ENCODE data around the gene NHS. TPM values are rescaled to one million over a fixed set of nuclear protein-coding genes. Genes with fewer than 3 reads are reported as not detected.

The NHS gene
- total and polyA plus RNA-seq, 7 donors, result 0.04 to 1.3 (median 0.22) TPM

DNA sequence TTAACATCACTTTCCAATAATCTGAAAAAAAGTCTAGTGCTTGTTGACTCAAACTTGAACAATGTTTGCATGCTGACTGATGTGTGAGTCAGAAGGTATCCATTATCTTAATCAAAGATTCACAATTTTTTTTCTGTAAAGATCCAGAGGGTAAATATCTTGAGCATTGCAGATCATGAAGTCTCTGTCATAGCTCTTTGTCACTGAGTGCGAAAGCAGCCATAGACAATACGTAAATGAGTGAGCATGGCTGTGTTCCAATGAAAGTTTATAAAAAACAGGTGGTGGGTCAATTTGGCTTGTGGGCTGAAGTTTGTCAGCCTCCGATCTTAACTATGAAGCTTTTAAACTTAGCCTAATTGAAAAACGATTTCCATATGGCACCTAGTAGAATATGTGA lies 37.7 kb downstream of the NHS start:
- WGBS, 3 donors, result 50 to 72% (median 57%) methylated on average over 4 of the region's 4 CpGs
- Histone ChIP-seq H3K27ac (no peak overlapping the region), H3K27me3 (ENCODE audit: insufficient read depth in 3 of 3, low read length in 2 of 3) (peaks cover 0 to 8% (median 0%) of the 10 kb centered on the region in 3 donors), H3K4me1 (no peaks in the 10 kb centered on the region), H3K36me3 (ENCODE audit: insufficient read depth in 1 of 2, low read depth in 1 of 2) (no peaks in the 10 kb centered on the region), H3K4me3 (no peak overlapping the region), H3K9me3 (no peaks in the 10 kb centered on the region)
- intact Hi-C loops (cut with DNase I), result no loop called here
- DNase-seq, result no peak
- no peak for ATAC-seq
- TF ChIP-seq, protein P1, sequence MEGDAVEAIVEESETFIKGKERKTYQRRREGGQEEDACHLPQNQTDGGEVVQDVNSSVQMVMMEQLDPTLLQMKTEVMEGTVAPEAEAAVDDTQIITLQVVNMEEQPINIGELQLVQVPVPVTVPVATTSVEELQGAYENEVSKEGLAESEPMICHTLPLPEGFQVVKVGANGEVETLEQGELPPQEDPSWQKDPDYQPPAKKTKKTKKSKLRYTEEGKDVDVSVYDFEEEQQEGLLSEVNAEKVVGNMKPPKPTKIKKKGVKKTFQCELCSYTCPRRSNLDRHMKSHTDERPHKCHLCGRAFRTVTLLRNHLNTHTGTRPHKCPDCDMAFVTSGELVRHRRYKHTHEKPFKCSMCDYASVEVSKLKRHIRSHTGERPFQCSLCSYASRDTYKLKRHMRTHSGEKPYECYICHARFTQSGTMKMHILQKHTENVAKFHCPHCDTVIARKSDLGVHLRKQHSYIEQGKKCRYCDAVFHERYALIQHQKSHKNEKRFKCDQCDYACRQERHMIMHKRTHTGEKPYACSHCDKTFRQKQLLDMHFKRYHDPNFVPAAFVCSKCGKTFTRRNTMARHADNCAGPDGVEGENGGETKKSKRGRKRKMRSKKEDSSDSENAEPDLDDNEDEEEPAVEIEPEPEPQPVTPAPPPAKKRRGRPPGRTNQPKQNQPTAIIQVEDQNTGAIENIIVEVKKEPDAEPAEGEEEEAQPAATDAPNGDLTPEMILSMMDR (IDR thresholded peaks at IDR 0.05), result no peak

DNA sequence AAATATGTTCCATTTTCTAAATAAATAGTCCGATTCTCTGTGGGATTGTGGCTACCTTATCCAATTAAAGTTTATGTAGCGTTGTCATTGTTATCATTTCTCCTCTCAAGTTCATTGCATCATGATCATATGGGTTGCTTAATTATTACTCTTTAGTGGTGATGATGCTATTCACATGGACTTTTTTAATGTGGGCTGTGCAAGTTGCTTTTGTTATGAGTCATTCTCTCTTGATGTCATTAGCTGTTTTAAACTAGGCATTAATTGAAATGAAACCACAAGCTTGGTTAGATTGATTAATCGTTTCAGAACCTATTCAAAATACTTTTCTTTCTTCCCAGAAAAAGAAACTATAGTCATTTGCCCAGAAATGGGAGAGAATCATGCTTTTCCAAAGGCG lies 38.2 kb downstream of the NHS start:
- intact Hi-C loops (cut with DNase I), result no loop called here
- Histone ChIP-seq H3K36me3 (ENCODE audit: insufficient read depth in 1 of 2, low read depth in 1 of 2) (no peaks in the 10 kb centered on the region), H3K27me3 (ENCODE audit: insufficient read depth in 3 of 3, low read length in 2 of 3) (peaks cover 0 to 8% (median 0%) of the 10 kb centered on the region in 3 donors), H3K4me3 (no peak overlapping the region), H3K4me1 (no peaks in the 10 kb centered on the region), H3K27ac (no peak overlapping the region), H3K9me3 (no peaks in the 10 kb centered on the region)
- ATAC-seq, result no peak
- DNase-seq, result no peak
- TF ChIP-seq, protein P1 (IDR thresholded peaks at IDR 0.05), result no peak
- WGBS, 3 donors, result 72 to 84% (median 81%) methylated on average over 4 of the region's 4 CpGs

DNA sequence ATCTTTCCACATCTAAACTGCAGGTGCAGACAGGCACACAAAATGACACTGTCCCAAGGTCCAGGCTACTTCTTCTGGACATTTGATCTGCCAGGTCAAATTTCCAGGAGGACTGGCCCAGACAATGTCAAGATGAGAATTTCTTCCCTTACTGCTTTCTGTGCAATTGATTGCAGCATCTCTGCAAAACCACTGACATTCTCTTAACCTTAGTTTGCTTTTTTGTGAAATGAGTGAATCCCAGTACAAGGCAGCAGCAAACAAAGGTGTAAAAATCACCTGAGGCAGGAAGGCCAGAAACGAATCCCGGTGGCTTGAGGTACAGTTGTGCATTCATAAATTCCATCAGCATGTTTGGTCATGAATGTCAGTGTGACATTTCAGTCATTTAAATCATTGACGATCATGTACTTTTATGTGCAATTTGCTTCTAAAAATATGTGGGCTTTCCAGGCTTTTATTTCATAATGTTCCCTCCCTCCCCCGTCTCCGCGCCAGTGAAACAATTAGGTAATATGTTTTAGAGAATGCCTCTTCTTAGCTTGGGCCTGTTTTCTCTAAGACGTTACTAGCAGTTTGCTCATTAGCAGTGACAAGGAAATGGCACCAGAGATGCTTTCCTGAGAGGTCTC lies 39.1 kb downstream of the NHS start:
- intact Hi-C loops (cut with DNase I), result no loop called here
- Histone ChIP-seq H3K4me3 (no peak overlapping the region), H3K27me3 (ENCODE audit: insufficient read depth in 3 of 3, low read length in 2 of 3) (peaks cover 0 to 10% (median 0%) of the 10 kb centered on the region in 3 donors), H3K4me1 (no peaks in the 10 kb centered on the region), H3K9me3 (no peaks in the 10 kb centered on the region), H3K27ac (no peak overlapping the region), H3K36me3 (ENCODE audit: insufficient read depth in 1 of 2, low read depth in 1 of 2) (no peaks in the 10 kb centered on the region)
- WGBS, 3 donors, result 61 to 75% (median 72%) methylated on average over 7 of the region's 7 CpGs
- DNase-seq (no peak), ATAC-seq (no peak)
- TF ChIP-seq, protein P1 (IDR thresholded peaks at IDR 0.05), result no peak

DNA sequence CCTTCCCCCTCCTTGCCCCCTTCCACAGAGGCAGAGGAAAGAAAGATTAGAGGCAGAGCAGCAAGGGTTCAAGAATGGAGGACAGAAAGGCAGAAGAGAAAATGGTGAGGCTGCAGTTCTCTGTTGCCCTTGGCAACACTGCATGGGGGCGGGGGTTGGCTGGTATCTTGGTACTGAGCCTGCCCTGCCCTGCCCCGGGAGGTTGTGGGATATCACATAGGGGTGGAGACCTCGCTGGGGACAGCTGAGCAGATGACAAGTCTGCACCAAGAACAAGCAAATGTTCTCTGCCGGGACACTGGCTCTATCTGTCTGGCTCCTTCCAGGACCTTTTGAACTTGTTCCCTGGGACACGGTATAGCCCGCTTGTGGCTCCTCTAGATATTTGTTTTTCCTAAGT lies 39.8 kb downstream of the NHS start:
- no peaks in the 10 kb centered on the region for H3K9me3 ChIP-seq
- ATAC-seq, result peak in 2 of 4 donors; percentile 30 to 42
- no peaks in the 10 kb centered on the region for H3K4me1 ChIP-seq
- no peaks in the 10 kb centered on the region for H3K36me3 ChIP-seq (ENCODE audit: insufficient read depth in 1 of 2, low read depth in 1 of 2)
- DNase-seq, result peak in 1 of 2 donors; percentile 12
- intact Hi-C loops (cut with DNase I), result no loop called here
- no peak overlapping the region for H3K27ac ChIP-seq
- H3K27me3 ChIP-seq (ENCODE audit: insufficient read depth in 3 of 3, low read length in 2 of 3), result peaks cover 0 to 10% (median 0%) of the 10 kb centered on the region in 3 donors
- no peak overlapping the region for H3K4me3 ChIP-seq
- 18 to 23% (median 18%) methylated on average over 6 of the region's 6 CpGs for WGBS, 3 donors
- TF ChIP-seq, protein P1 (IDR thresholded peaks at IDR 0.05), result no peak

Measured in psoas muscle (tissue), 8 donors.